ENCODE data around the gene TSSK3. TPM values are rescaled to one million over a fixed set of nuclear protein-coding genes. Genes with fewer than 3 reads are reported as not detected.

TSSK3 gene
- total RNA-seq, 2 experiments from 2014 or later, result 0.69 to 0.90 TPM

DNA sequence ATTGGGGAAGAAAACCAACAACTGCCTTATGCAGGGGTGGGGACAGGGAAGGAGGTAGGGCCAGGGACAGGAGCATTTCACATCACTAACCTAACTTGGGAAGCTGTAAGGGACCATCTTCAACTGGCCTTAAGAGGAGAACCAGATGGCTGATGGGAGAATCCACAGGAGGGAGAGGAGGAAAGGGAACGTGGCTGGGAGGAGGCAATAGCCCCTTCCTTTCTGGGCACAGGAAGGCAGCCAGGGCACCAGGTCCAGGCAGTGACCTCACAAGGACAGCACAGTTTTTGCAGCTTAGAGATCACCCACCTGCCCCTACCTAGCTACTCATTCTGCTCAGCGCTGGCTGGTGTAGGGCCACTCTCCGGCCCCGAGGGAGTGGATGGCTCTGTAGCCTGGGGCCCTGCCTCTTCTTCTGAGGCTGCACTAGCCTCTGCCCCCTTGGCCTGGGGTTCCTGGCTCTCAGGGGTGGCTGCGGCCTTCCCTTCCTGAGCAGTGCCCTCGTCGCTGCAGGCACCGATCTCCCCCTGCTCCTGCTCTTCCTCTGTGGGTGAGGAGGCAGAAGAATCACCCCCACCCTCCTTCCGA lies 28.0 kb upstream of the TSSK3 start:
- DNase-seq, result no peak
- peaks cover 12% of the 10 kb centered on the region for H3K36me3 Mint-ChIP-seq
- POLR2A ChIA-PET, result interaction anchor here (1.2 kb wide), 1 partner anchor 85 kb away, joined by 3 read pairs; no protein-coding TSS in a partner anchor
- peak overlapping the region; percentile 77 for H3K4me3 Mint-ChIP-seq
- peak overlapping the region; percentile 30 for H3K27ac Mint-ChIP-seq
- intact Hi-C loops (cut with micrococcal nuclease), result loop anchor here (2.0 kb wide), 1 partner anchor 38 kb away; no protein-coding TSS in a partner anchor
- no peaks in the 10 kb centered on the region for H3K9me3 Mint-ChIP-seq
- no peaks in the 10 kb centered on the region for H3K27me3 Mint-ChIP-seq
- H3K4me1 Mint-ChIP-seq (ENCODE audit: low read depth), result peaks cover 46% of the 10 kb centered on the region
- CTCF ChIA-PET, result interaction anchor here (0.8 to 3.0 kb wide), 5 partner anchors 38 to 119 kb away, joined by 3 to 14 read pairs (median 4); no protein-coding TSS in a partner anchor

DNA sequence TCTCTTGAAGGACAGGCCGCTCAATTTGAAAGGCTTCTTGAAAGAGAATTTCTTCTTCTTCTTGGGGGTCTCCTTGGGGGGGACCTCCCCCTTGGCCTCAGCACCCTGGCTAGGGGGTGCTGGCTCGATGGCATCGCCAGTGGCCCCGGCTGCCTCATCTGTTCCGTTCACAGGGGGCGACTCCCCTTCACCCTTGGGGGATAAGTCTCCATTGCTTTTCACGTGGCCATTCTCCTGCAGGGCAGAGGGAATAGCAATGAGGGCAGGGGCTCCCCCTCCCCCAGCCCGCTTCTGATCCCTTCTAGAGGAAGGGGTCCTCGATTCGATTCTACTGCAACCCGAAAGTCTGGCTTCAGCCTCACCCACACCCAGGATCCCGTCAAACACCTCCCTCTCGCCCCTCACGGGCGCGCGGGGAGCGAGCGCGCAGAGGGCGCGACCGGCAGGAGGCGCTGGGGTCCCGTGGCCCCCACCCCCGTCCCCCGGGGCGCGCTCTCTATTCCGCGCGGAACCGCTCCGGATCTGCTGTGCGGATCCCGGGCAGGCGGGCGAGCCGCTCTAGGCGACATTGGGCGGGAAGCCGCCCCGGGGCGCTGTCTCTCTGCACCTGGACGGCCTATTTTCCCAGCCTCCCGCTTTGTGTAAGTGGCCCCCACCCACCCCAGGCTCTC lies 27.3 kb upstream of the TSSK3 start:
- ChIA-PET CTCF (interaction anchor here (0.8 to 3.0 kb wide), 9 partner anchors 11 to 120 kb away, joined by 3 to 14 read pairs (median 4); no protein-coding TSS in a partner anchor), POLR2A (interaction anchor here (0.6 to 2.4 kb wide), 11 partner anchors 13 to 155 kb away, joined by 3 to 12 read pairs (median 5); partner anchors contain the start of genes CCDC28B, FAM229A, HDAC1 and TSSK3)
- H3K4me1 Mint-ChIP-seq (ENCODE audit: low read depth), result peaks cover 48% of the 10 kb centered on the region
- H3K4me3 Mint-ChIP-seq, result peak overlapping the region; percentile 77
- no peaks in the 10 kb centered on the region for H3K27me3 Mint-ChIP-seq
- peak overlapping the region; percentile 43 for H3K27ac Mint-ChIP-seq
- H3K36me3 Mint-ChIP-seq, result peaks cover 8% of the 10 kb centered on the region
- H3K9me3 Mint-ChIP-seq, result no peaks in the 10 kb centered on the region
- peak; percentile 67 for DNase-seq
- intact Hi-C loops (cut with micrococcal nuclease), result loop anchor here (2.0 to 5.0 kb wide), 5 partner anchors 38 to 398 kb away; partner anchors contain the start of genes HDAC1, PTP4A2, RBBP4 and ZBTB8OS

DNA sequence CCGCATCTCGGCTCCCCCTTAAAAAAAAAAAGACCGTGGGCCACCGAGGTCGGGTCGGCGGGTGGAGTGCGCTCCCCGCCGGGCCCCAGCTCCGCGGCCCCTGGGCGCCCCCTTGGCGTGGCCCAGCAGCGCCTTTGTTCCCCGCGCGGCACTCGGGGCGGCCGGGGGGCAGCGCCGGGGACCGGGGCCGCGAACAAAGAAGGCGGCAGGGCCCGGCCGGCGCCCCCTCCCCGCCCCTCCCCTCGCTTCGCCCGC lies 26.9 kb upstream of the TSSK3 start:
- intact Hi-C loops (cut with micrococcal nuclease), result loop anchor here (2.0 to 5.0 kb wide), 5 partner anchors 37 to 398 kb away; partner anchors contain the start of genes HDAC1, PTP4A2, RBBP4 and ZBTB8OS
- ChIA-PET CTCF (interaction anchor here (1.0 to 3.0 kb wide), 7 partner anchors 12 to 78 kb away, joined by 3 to 14 read pairs (median 6); partner anchors contain the start of gene BSDC1), POLR2A (interaction anchor here (0.6 to 2.4 kb wide), 19 partner anchors 12 to 155 kb away, joined by 3 to 12 read pairs (median 5); partner anchors contain the start of genes BSDC1, CCDC28B, FAM229A and HDAC1)
- Mint-ChIP-seq H3K27me3 (no peaks in the 10 kb centered on the region), H3K4me1 (ENCODE audit: low read depth) (peaks cover 48% of the 10 kb centered on the region), H3K4me3 (peak overlapping the region; percentile 21), H3K27ac (no peak overlapping the region), H3K36me3 (peaks cover 8% of the 10 kb centered on the region), H3K9me3 (no peaks in the 10 kb centered on the region)
- no peak for DNase-seq

DNA sequence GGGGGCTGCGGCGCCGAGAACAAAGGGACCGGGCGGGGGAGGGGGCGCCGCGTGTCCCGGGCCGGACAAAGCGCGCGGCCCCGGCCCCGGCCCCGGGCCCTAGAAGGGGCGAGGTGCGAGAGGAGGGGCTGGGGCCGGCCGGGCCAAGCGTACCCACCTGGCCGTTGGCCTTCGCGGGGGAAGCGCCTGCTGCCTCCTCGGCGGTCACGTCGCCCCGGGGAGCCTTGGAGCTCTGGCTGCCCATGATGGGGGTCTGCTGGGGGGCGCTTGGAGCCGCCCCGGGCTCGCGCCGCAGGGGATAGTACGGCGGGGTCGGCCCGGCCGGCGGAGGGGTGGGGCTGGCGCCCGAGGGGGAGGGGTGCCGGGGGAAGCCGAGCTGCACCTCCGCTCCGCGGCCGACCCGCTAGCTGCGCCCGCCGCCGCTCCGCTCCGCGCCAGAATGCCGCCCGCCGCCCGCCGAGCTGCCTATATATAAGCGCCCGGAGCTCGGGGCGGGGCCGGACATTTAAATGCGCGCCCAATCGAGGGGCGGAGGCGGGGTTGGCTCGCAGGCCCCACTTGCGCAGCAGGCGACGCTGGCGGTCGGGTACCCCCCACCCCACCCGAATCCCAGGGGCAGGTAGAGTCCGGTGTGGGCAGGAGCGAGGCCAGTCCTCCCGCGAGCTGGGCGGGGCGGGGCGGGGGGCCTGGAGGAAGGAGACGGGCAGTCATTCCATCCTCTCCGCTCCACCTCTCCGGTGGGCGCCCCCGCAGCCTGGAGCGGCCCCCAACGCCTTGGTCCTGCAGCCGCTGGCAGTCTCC lies 26.3 kb upstream of the TSSK3 start, which contains the start of gene MARCKSL1:
TSS of gene MARCKSL1 (minus strand) at position 444 of the 801 bp plus-strand sequence. CDS start at position 244, 200 bp downstream.
- peaks cover 48% of the 10 kb centered on the region for H3K4me1 Mint-ChIP-seq (ENCODE audit: low read depth)
- H3K4me3 Mint-ChIP-seq, result peak within 1 kb of the TSS; percentile 77
- peak; percentile 81 for DNase-seq
- no peaks in the 10 kb centered on the region for H3K27me3 Mint-ChIP-seq
- H3K36me3 Mint-ChIP-seq, result peaks cover 8% of the 10 kb centered on the region
- H3K27ac Mint-ChIP-seq, result peak within 1 kb of the TSS; percentile 43
- CTCF ChIA-PET, result interaction anchor here (0.8 to 3.0 kb wide), 11 partner anchors 12 to 130 kb away, joined by 3 to 14 read pairs (median 5); partner anchors contain the start of genes BSDC1 and IQCC
- intact Hi-C loops (cut with micrococcal nuclease), result loop anchor here (2.0 to 5.0 kb wide), 6 partner anchors 37 to 399 kb away; partner anchors contain the start of genes HDAC1, LCK, PTP4A2 and RBBP4
- POLR2A ChIA-PET, result interaction anchor here (0.6 to 2.4 kb wide), 24 partner anchors 11 to 156 kb away, joined by 3 to 12 read pairs (median 4); partner anchors contain the start of genes BSDC1, CCDC28B, EIF3I and FAM229A
- no peaks in the 10 kb centered on the region for H3K9me3 Mint-ChIP-seq

DNA sequence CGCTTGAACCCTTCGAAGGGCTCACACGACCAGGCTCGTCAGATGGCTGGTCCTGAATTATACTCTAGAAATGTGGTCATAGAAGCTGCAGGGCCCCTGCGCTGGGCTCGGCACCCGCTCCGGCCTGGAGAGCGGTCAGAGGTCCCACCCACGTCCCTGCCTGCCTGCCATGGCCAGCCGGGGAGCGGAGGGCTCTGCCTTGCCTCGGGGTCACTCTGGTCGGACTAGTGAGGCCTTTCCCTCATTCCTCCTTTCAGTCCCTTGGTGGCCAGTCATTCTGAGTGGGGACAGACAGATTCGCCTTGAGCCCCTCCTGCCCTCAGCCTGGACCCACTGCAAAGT lies 25.8 kb upstream of the TSSK3 start:
- intact Hi-C loops (cut with micrococcal nuclease), result loop anchor here (2.0 to 5.0 kb wide), 5 partner anchors 44 to 399 kb away; partner anchors contain the start of genes HDAC1, LCK, PTP4A2 and RBBP4
- Mint-ChIP-seq H3K36me3 (peaks cover 5% of the 10 kb centered on the region), H3K4me3 (no peak overlapping the region), H3K27ac (no peak overlapping the region), H3K4me1 (ENCODE audit: low read depth) (peaks cover 48% of the 10 kb centered on the region), H3K27me3 (no peaks in the 10 kb centered on the region), H3K9me3 (no peaks in the 10 kb centered on the region)
- no peak for DNase-seq
- CTCF ChIA-PET, result interaction anchor here (0.8 to 3.0 kb wide), 12 partner anchors 11 to 131 kb away, joined by 3 to 14 read pairs (median 4); partner anchors contain the start of genes BSDC1 and IQCC
- POLR2A ChIA-PET, result interaction anchor here (0.6 to 2.4 kb wide), 19 partner anchors 11 to 156 kb away, joined by 3 to 12 read pairs (median 4); partner anchors contain the start of genes BSDC1, CCDC28B, EIF3I and HDAC1

DNA sequence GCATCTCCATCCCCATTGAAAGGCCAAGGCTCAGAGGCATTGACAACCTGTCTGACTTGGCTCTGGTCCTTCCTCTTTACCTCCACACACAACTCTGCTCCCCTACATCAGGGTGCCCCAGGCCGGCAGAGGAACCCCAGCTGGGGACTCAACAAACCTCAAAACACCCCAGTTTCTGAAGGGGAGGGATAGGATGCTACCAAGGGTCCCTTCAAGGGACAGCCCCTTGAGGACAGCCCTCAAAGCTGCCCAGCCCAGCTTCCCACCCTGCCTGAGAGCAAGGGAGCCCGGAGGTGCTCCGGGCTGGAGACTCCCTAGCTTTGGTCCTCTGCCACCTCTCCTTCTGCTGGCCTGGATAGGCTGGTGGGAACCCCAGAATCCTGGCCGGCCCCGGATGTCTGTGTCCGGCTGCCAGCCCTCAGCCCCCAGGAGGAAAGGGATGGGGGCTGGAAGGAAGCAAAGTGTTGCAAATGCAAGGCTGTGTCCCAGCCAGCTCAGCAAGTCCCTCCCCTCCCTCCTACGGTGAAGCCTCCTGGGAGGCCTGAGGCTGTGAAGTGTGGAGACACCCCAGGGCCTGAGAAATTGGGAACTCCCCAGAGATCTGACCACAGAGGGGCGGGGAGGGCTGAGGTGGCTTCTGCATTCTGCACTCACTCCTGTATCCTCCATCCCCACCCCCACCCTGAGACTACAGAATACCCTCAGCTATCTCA lies 25.2 kb upstream of the TSSK3 start:
- Mint-ChIP-seq H3K27ac (no peak overlapping the region), H3K27me3 (no peaks in the 10 kb centered on the region), H3K9me3 (no peaks in the 10 kb centered on the region), H3K4me3 (no peak overlapping the region), H3K36me3 (no peaks in the 10 kb centered on the region), H3K4me1 (ENCODE audit: low read depth) (peaks cover 45% of the 10 kb centered on the region)
- ChIA-PET POLR2A (interaction anchor here (0.7 to 2.4 kb wide), 9 partner anchors 14 to 136 kb away, joined by 3 to 12 read pairs (median 6); partner anchors contain the start of genes BSDC1 and CCDC28B), CTCF (interaction anchor here (0.5 to 3.0 kb wide), 10 partner anchors 10 to 89 kb away, joined by 3 to 14 read pairs (median 4); partner anchors contain the start of gene BSDC1)
- intact Hi-C loops (cut with micrococcal nuclease), result loop anchor here (2.0 to 5.0 kb wide), 5 partner anchors 45 to 400 kb away; partner anchors contain the start of genes HDAC1, LCK, PTP4A2 and RBBP4
- DNase-seq, result peak; percentile 80

DNA sequence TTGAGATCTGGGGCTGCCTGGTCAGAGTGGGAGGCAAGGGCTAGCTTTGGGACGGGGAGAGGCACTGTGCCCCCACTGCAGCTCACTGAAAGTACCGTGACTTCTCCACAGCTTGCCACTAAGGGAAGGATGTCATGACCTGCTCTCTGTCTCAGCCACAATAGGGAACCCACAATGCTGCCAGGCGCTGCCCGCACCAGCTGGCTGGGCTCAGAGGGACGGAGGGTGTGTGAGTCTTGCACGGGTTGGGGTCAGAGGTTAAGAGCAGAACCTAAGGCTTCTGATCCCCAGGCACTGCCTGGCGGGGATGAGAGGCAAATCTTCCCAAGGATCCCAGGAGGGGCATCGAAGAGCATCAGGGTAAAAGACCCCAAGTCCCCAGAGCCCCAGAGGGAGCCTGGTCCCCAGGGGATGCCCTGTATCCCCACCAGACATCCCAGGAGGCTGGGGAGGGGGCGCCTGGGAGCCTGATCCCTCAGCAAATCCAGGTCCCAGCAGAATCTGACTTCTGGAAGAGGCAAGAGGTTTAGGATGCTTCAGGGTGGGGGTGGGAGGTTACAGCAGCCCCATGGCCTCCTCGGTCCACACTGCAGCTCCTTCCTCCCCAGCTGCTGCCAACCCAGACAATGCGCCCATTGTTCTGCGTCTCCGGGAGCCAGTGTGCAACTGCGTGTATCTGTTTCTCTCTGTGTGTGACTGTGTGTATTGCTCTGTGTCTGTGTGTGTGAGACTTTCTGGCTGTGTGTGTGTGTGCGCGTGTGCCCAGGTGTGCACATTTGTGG lies 24.3 kb upstream of the TSSK3 start:
- H3K36me3 Mint-ChIP-seq, result no peaks in the 10 kb centered on the region
- DNase-seq, result peak; percentile 56
- H3K4me3 Mint-ChIP-seq, result no peak overlapping the region
- POLR2A ChIA-PET, result interaction anchor here (1.4 kb wide), 1 partner anchor 20 kb away, joined by 3 read pairs; no protein-coding TSS in a partner anchor
- peaks cover 49% of the 10 kb centered on the region for H3K4me1 Mint-ChIP-seq (ENCODE audit: low read depth)
- no peak overlapping the region for H3K27ac Mint-ChIP-seq
- no peaks in the 10 kb centered on the region for H3K27me3 Mint-ChIP-seq
- CTCF ChIA-PET, result interaction anchor here (0.6 to 1.3 kb wide), 3 partner anchors 9 to 90 kb away, joined by 3 read pairs; no protein-coding TSS in a partner anchor
- H3K9me3 Mint-ChIP-seq, result no peaks in the 10 kb centered on the region
- intact Hi-C loops (cut with micrococcal nuclease), result loop anchor here (2.0 to 5.0 kb wide), 6 partner anchors 46 to 401 kb away; partner anchors contain the start of genes BSDC1, HDAC1, LCK and PTP4A2

DNA sequence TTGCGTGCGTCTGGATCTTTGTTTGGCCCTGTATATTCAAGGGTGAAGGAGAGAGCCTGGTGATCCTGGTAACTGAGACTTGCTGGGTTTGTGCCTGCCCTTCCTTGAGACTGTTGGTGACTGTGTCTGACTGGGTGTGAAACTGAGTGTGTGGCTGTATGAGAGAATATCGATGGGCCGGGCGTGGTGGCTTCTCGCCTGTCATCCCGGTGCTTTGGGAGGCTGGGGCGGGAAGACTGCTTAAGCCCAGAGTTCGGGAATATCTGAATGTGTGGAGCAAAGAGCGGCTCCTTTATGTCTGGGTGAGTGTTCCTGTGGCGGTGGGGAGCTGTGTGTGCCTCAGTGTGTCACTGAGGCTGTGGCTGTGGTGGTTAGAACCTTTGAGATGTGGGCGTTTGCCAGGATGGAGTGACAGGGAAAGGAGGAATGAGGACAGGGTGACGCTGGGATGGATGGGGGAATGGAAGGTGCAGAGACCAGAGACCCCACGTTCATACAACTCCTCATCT lies 23.6 kb upstream of the TSSK3 start:
- Mint-ChIP-seq H3K4me3 (no peak overlapping the region), H3K4me1 (ENCODE audit: low read depth) (peaks cover 45% of the 10 kb centered on the region), H3K36me3 (no peaks in the 10 kb centered on the region), H3K9me3 (no peaks in the 10 kb centered on the region), H3K27ac (peak overlapping the region; percentile 10), H3K27me3 (no peaks in the 10 kb centered on the region)
- no peak for DNase-seq
- ChIA-PET POLR2A (no interaction called here), CTCF (no interaction called here)
- intact Hi-C loops (cut with micrococcal nuclease), result loop anchor here (1.0 to 5.0 kb wide), 6 partner anchors 13 to 401 kb away; partner anchors contain the start of genes BSDC1, HDAC1, PTP4A2 and RBBP4

DNA sequence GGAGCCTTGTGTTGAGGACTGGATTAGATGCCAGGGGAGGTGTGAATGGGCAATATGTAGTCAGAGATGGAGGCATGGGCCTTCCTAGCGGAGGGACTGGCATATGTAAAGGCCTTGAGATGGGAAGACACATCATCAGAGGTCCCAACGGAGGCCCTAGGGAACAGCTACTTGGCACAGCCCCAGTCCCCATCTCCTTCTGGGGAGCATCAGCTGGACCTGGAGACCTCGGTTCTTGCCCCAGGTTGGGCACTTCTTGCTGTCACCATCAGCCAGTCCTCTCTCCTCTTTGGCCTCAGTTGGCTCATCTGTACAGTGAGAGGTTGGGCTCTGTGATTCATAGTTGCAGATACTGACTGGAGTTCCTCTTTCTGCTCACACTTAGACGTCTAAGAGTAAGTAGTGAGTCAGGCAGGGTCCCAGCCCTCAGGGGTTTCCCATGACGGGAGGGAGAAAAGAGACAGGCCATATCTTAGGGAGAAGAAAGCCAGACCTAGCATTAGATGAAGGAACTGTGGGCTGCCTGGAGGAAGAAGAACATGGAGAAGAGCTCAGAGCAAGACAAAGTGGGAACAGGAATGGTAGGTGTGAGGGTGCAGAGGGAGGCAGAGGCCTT lies 22.9 kb upstream of the TSSK3 start:
- Mint-ChIP-seq H3K4me1 (ENCODE audit: low read depth) (peaks cover 39% of the 10 kb centered on the region), H3K27ac (no peak overlapping the region), H3K27me3 (no peaks in the 10 kb centered on the region), H3K4me3 (no peak overlapping the region), H3K9me3 (no peaks in the 10 kb centered on the region), H3K36me3 (no peaks in the 10 kb centered on the region)
- ChIA-PET POLR2A (interaction anchor here (1.0 kb wide), 1 partner anchor 11 kb away, joined by 3 read pairs; no protein-coding TSS in a partner anchor), CTCF (no interaction called here)
- peak; percentile 75 for DNase-seq
- intact Hi-C loops (cut with micrococcal nuclease), result loop anchor here (1.0 to 5.0 kb wide), 6 partner anchors 12 to 402 kb away; partner anchors contain the start of genes BSDC1, HDAC1, PTP4A2 and RBBP4
